HCT116 (cell line): ENCODE data around the gene DBN1. TPM values are rescaled to one million over a fixed set of nuclear protein-coding genes. Genes with fewer than 3 reads are reported as not detected.

ENCODE experiments used
- ATAC-seq: fragments of 200-7000 bp; cut with Tn5 transposase; 2 replicates; pipeline ENCODE4 v1.9.1; 2020; ENCODE audit warnings: mild to moderate bottlenecking, moderate library complexity
- BruUV-seq: library from RNA; stranded (reverse); fragments of 400-500 nt; replicated peaks from 2 replicates; lab custom pipeline; 2021; lab: Mats Ljungman, UMichigan
- CTCF ChIA-PET: fragments of 300-600 bp; sonication (Branson Sonifier 250); formaldehyde crosslinking; loops from one replicate; lab custom pipeline; 2021; ENCODE audit warnings: antibody characterized with exemption; lab: Charles Lee
- POLR2A ChIA-PET: fragments of 300-600, 350-600 bp; sonication (Branson Sonifier 250); formaldehyde crosslinking; loops from one replicate; lab custom pipeline; 2021; ENCODE audit warnings: antibody characterized with exemption; lab: Charles Lee
- RAD21 ChIA-PET, 2 experiments: fragments of 300-600 bp; sonication (Branson Sonifier 250); formaldehyde crosslinking; loops; one replicate each; lab custom pipeline; 2023; ENCODE audit warnings: low total read pairs in 2 of 2; ENCODE audit not compliant: uncharacterized antibody in 2 of 2, unreplicated experiment in 2 of 2, low non-redundant PET in 1 of 2; lab: Charles Lee
- DNase-seq: peaks from one replicate; pipeline ENCODE4 v3.0.0-alpha.2; 2010; ENCODE audit warnings: low read depth, low spot score
- H2AFZ ChIP-seq: fragments of 200-600 bp; shearing (Covaris generic), sonication (generic); 2 replicates; pipeline ENCODE4 v1.6.1; 2017; ENCODE audit warnings: low read depth, mixed run types, mixed read lengths, antibody characterized with exemption, low read length; ENCODE audit not compliant: poor library complexity, severe bottlenecking
- H3K27ac ChIP-seq: 2 replicates; pipeline ENCODE4 v1.5.1; 2012; ENCODE audit warnings: low read depth, low read length
- H3K27me3 ChIP-seq: fragments of 200-600 bp; sonication (generic); 2 replicates; pipeline ENCODE4 v1.6.1; 2016; ENCODE audit warnings: mixed run types, low read length, mixed read lengths; ENCODE audit not compliant: insufficient read depth
- H3K36me3 ChIP-seq, 2 experiments: fragments of 200-500 bp in 1 of 2; fragments of 200-600 bp in 1 of 2; sonication (Bioruptor generic) in 1 of 2; sonication (generic) in 1 of 2; 2 replicates each; pipeline versions ENCODE4 v1.5.1 to v1.6.1; 2014 to 2016; ENCODE audit warnings: low read length in 2 of 2, inconsistent platforms in 1 of 2, mixed read lengths in 1 of 2, mixed run types in 1 of 2; ENCODE audit not compliant: insufficient read depth in 2 of 2, control insufficient read depth in 1 of 2
- H3K4me1 ChIP-seq, 2 experiments: fragments of 200-600 bp in 1 of 2; sonication (generic) in 1 of 2; 2 replicates each; pipeline versions ENCODE4 v1.5.1 to v1.6.1; 2012 to 2017; ENCODE audit warnings: low read length in 2 of 2, inconsistent platforms in 1 of 2, mild to moderate bottlenecking in 1 of 2, mixed read lengths in 1 of 2, mixed run types in 1 of 2, moderate library complexity in 1 of 2; ENCODE audit not compliant: insufficient read depth in 2 of 2, control insufficient read depth in 1 of 2
- H3K4me2 ChIP-seq: fragments of 200-600 bp; sonication (generic); 2 replicates; pipeline ENCODE4 v1.6.1; 2017; ENCODE audit warnings: mixed run types, low read length, mixed read lengths
- H3K4me3 ChIP-seq, 2 experiments: fragments of 200-600 bp in 1 of 2; sonication (generic) in 1 of 2; replicated peaks in 1 of 2; 2 replicates each; pipeline ENCODE4 v1.5.1; 2011 to 2016; ENCODE audit warnings: low read length in 2 of 2, control low read depth in 1 of 2, low read depth in 1 of 2, mild to moderate bottlenecking in 1 of 2, mixed read lengths in 1 of 2, mixed run types in 1 of 2
- H3K79me2 ChIP-seq: fragments of 200-600 bp; sonication (generic); 2 replicates; pipeline ENCODE4 v1.6.1; 2017; ENCODE audit warnings: mild to moderate bottlenecking, mixed run types, low read length, moderate library complexity, mixed read lengths; ENCODE audit not compliant: insufficient read depth
- H3K9ac ChIP-seq: fragments of 200-600 bp; sonication (generic); 2 replicates; pipeline ENCODE4 v1.6.1; 2016; ENCODE audit warnings: low read length, mixed read lengths
- H3K9me2 ChIP-seq: fragments of 200-600 bp; sonication (generic), shearing (Covaris generic); 2 replicates; pipeline ENCODE4 v1.6.1; 2017; ENCODE audit warnings: mixed run types, mild to moderate bottlenecking, moderate library complexity; ENCODE audit not compliant: insufficient read depth
- H3K9me3 ChIP-seq, 2 experiments: fragments of 200-500 bp in 1 of 2; fragments of 200-600 bp in 1 of 2; sonication (Bioruptor generic) in 1 of 2; sonication (generic) in 1 of 2; 2 replicates each; pipeline ENCODE4 v1.6.1; 2014 to 2017; ENCODE audit warnings: low read length in 2 of 2, mixed read lengths in 2 of 2, inconsistent platforms in 1 of 2, low read depth in 1 of 2, mild to moderate bottlenecking in 1 of 2, mixed run types in 1 of 2, moderate library complexity in 1 of 2; ENCODE audit not compliant: control insufficient read depth in 1 of 2, insufficient read depth in 1 of 2
- H4K20me1 ChIP-seq: fragments of 200-600 bp; sonication (generic), shearing (Covaris generic); 2 replicates; pipeline ENCODE4 v1.6.1; 2017; ENCODE audit warnings: mixed run types, mild to moderate bottlenecking, moderate library complexity; ENCODE audit not compliant: insufficient read depth
- ATF3 ChIP-seq: IDR thresholded peaks from 2 replicates; pipeline ENCODE4 v1.6.1; 2012
- CTCF ChIP-seq, 3 experiments: fragments of 200-600 bp in 1 of 3; sonication (generic) in 1 of 3; IDR thresholded peaks in 2 of 3; conservative IDR thresholded peaks in 1 of 3; 2 replicates each; pipeline ENCODE4 v1.5.1; 2012 to 2017; ENCODE audit warnings: low read depth in 2 of 3, low read length in 2 of 3, antibody characterized with exemption in 1 of 3, borderline replicate concordance in 1 of 3, control low read depth in 1 of 3, mild to moderate bottlenecking in 1 of 3, mixed read lengths in 1 of 3, mixed run types in 1 of 3, moderate library complexity in 1 of 3; ENCODE audit not compliant: insufficient read depth in 1 of 3
- EGR1 ChIP-seq: IDR thresholded peaks from 2 replicates; pipeline ENCODE4 v1.6.1; 2012; ENCODE audit warnings: low read depth
- EZH2 ChIP-seq: fragments of 200-600 bp; sonication (generic); IDR thresholded peaks from 2 replicates; pipeline ENCODE4 v1.6.1; 2017; ENCODE audit warnings: antibody characterized with exemption, mixed run types
- EZH2phosphoT487 ChIP-seq: fragments of 200-600 bp; IDR thresholded peaks from 2 replicates; pipeline ENCODE4 v1.6.1; 2018; ENCODE audit warnings: antibody characterized with exemption, borderline replicate concordance
- FOSL1 ChIP-seq: IDR thresholded peaks from 2 replicates; pipeline ENCODE4 v1.6.1; 2012; ENCODE audit warnings: low read depth
- MAX ChIP-seq: IDR thresholded peaks from 2 replicates; pipeline ENCODE4 v1.6.1; 2012
- POLR2A ChIP-seq: IDR thresholded peaks from 2 replicates; pipeline ENCODE4 v1.7.0; 2011; ENCODE audit warnings: borderline replicate concordance; ENCODE audit not compliant: insufficient read depth, insufficient read length; ENCODE audit errors: extremely low read depth
- POLR2AphosphoS5 ChIP-seq: IDR thresholded peaks from 2 replicates; pipeline ENCODE4 v1.6.1; 2011; ENCODE audit warnings: mild to moderate bottlenecking, low read depth, low read length, moderate library complexity
- REST ChIP-seq: IDR thresholded peaks from 2 replicates; pipeline ENCODE4 v1.6.1; 2012; ENCODE audit warnings: low read depth
- SIN3A ChIP-seq: IDR thresholded peaks from 2 replicates; pipeline ENCODE4 v1.6.1; 2012; ENCODE audit warnings: low read depth
- TCF7L2 ChIP-seq: IDR thresholded peaks from 2 replicates; pipeline ENCODE4 v1.7.0; 2011; ENCODE audit warnings: borderline replicate concordance, inconsistent platforms; ENCODE audit not compliant: insufficient read depth, insufficient read length; ENCODE audit errors: extremely low read depth
- ZBTB33 ChIP-seq: IDR thresholded peaks from 2 replicates; pipeline ENCODE4 v1.6.1; 2011; ENCODE audit warnings: mild to moderate bottlenecking, low read length, moderate library complexity; ENCODE audit not compliant: insufficient replicate concordance; ENCODE audit errors: extremely low read depth
- ZFX ChIP-seq: fragments of 450-650 bp; IDR thresholded peaks from 2 replicates; pipeline ENCODE4 v1.6.1; 2017
- ZNF274 ChIP-seq: fragments of 200-500 bp; sonication (Bioruptor generic); IDR thresholded peaks from 2 replicates; pipeline ENCODE4 v1.6.1; 2014; ENCODE audit warnings: mild to moderate bottlenecking, low read depth, low read length, inconsistent platforms
- intact Hi-C: fragments of 100-400 bp; cut with micrococcal nuclease; formaldehyde crosslinking; loops from 2 replicates; pipeline ENCODE4 v1.10.0; 2022
- total RNA-seq: library from RNA; stranded (reverse); gene quantifications from one replicate; pipeline ENCODE4 v1.2.1, GENCODE V29; 2021; ENCODE audit not compliant: unreplicated experiment

Gene DBN1
- total RNA-seq, 1 experiment from 2014 or later: 144 TPM

GRCh38 chr5:177466861-177467260, 6.6 kb downstream of the DBN1 start:
- H3K79me2 ChIP-seq: peaks cover 30% of the 10 kb centered on the region
- DNase-seq (no peak), ATAC-seq (no peak)
- ChIA-PET RAD21 (no interaction called here), POLR2A (no interaction called here), CTCF (interaction anchor here (1.4 kb wide), 1 partner anchor 9 kb away, joined by 3 read pairs; no protein-coding TSS in a partner anchor)
- peaks cover 27 to 35% of the 10 kb centered on the region in 2 experiments; a peak in 3 of 4 replicates for H3K36me3 ChIP-seq
- H3K9me2 ChIP-seq: no peaks in the 10 kb centered on the region
- BruUV-seq: no TSS peak
- H4K20me1 ChIP-seq: no peaks in the 10 kb centered on the region
- TF ChIP-seq EZH2 (no peak), EGR1 (no peak), EZH2phosphoT487 (no peak), SIN3A (no peak), POLR2A (no peak), ZNF274 (no peak), POLR2AphosphoS5 (no peak), FOSL1 (no peak), MAX (no peak), ATF3 (no peak), TCF7L2 (no peak), CTCF (IDR thresholded peaks at IDR 0.05 in 2 of 3, conservative IDR thresholded peaks at IDR 0.05 in 1 of 3; ENCODE audit: borderline replicate concordance in 1 of 3, insufficient read depth in 1 of 3, low read depth in 2 of 3, low read length in 2 of 3) (no peak), ZBTB33 (no peak), ZFX (no peak), REST (no peak)
- no peak overlapping the region for H3K27ac ChIP-seq
- H3K27me3 ChIP-seq: no peaks in the 10 kb centered on the region
- H2AFZ ChIP-seq: no peak overlapping the region
- no peak overlapping the region for H3K9ac ChIP-seq
- no peak overlapping the region for H3K4me2 ChIP-seq
- no peaks in the 10 kb centered on the region for H3K9me3 ChIP-seq
- no peak overlapping the region for H3K4me3 ChIP-seq
- peaks cover 2 to 25% of the 10 kb centered on the region in 2 experiments; a peak in 3 of 4 replicates for H3K4me1 ChIP-seq
- intact Hi-C loops: no loop called here
